Upper lobe of right lung (tissue), 1 donor: ENCODE measurements around the gene NRDE2. TPM values are rescaled to one million over a fixed set of nuclear protein-coding genes. Genes with fewer than 3 reads are reported as not detected.

Experiments used
- ATAC-seq: fragments of 200-7000 bp; cut with Tn5 transposase; one replicate; pipeline ENCODE4 v1.9.1; 2020; ENCODE audit warnings: mild to moderate bottlenecking, moderate library complexity
- DNase-seq: peaks from one replicate; pipeline ENCODE4 v3.0.0-alpha.2; 2020
- H3K27ac ChIP-seq: fragments of 200-600 bp; one replicate; pipeline ENCODE4 v1.8.0; 2022
- H3K27me3 ChIP-seq: fragments of 200-600 bp; one replicate; pipeline ENCODE4 v1.8.0; 2022; ENCODE audit warnings: mild to moderate bottlenecking
- H3K36me3 ChIP-seq: fragments of 200-600 bp; one replicate; pipeline ENCODE4 v1.8.0; 2022
- H3K4me1 ChIP-seq: fragments of 200-600 bp; one replicate; pipeline ENCODE4 v1.8.0; 2022
- H3K4me3 ChIP-seq: fragments of 200-600 bp; one replicate; pipeline ENCODE4 v1.8.0; 2022; ENCODE audit warnings: mild to moderate bottlenecking
- H3K9me3 ChIP-seq: fragments of 200-600 bp; one replicate; pipeline ENCODE4 v1.8.0; 2022
- CTCF ChIP-seq: fragments of 200-600 bp; IDR thresholded peaks from one replicate; pipeline ENCODE4 v1.8.0; 2022; ENCODE audit warnings: antibody characterized with exemption
- intact Hi-C: fragments of 100-400 bp; cut with DNase I; formaldehyde crosslinking; loops from one replicate; pipeline ENCODE4 v1.11.0; 2022
- total RNA-seq: library from RNA; stranded (reverse); fragmentation: NEBNext Ultra II Directional; extraction: Animal tissue kit (Norgen Biotek cat#: 25700); gene quantifications from one replicate; pipeline ENCODE4 v1.2.1, GENCODE V29; 2021
- donor health status: DM: no; HTN: yes; CAD: no; lungs with severe emphysema.

NRDE2 gene
- total RNA-seq, 1 donor from 2014 or later: 22.2 TPM

DNA sequence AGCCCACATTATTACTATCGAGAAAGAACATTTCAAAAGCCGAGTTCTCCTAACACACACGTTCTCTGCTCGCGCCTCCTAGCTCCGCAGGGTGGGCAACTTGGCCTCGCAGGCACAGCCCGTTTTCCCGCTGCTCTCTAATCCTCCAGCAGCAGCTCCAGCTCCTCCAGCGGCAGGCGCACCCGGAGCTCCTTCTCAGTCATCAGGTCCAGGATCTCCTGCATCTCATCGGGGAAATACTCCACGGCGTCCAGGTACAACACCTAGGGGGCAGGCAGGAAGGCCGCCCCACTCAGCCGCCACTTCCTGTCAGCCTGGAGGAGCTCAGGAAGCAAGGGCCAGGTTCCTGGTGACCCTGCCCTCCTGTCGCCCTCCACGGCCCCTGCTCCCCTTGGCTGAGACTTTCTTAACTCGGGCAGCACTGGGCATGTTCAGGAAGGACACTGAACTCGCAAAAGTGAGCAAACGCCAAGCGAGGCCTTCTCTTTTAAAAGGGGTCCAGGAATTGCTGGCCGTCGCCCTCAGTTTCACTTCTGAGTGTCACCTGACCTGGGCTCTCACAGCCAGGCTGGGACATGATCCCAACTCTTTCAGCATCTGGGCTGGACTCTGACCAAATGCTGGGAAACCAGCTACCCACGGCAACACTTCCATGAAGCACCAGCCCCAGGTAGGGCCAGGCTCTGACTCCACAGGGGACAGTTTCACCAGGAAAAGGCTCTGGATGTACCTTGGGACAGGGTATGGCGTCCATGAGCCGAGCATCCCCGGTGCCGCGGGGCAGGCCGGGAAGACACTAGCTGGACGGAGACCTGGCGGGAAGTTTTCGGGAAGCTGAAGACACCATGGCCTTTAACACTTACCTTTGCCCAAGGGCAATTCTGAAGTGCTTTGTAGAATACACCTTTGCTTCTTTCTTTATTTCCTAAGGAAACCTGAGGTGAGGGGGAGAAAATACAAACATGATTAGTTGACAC is 53.3 kb downstream of the NRDE2 start:
- DNase-seq: peak; percentile 49
- H3K9me3 ChIP-seq: no peaks in the 10 kb centered on the region
- H3K36me3 ChIP-seq: peaks cover 60% of the 10 kb centered on the region
- TF ChIP-seq CTCF: no peak
- H3K27ac ChIP-seq: no peak overlapping the region
- ATAC-seq: no peak
- H3K27me3 ChIP-seq: no peaks in the 10 kb centered on the region
- H3K4me1 ChIP-seq: peaks cover 3% of the 10 kb centered on the region
- intact Hi-C loops: no loop called here
- H3K4me3 ChIP-seq: no peak overlapping the region

DNA sequence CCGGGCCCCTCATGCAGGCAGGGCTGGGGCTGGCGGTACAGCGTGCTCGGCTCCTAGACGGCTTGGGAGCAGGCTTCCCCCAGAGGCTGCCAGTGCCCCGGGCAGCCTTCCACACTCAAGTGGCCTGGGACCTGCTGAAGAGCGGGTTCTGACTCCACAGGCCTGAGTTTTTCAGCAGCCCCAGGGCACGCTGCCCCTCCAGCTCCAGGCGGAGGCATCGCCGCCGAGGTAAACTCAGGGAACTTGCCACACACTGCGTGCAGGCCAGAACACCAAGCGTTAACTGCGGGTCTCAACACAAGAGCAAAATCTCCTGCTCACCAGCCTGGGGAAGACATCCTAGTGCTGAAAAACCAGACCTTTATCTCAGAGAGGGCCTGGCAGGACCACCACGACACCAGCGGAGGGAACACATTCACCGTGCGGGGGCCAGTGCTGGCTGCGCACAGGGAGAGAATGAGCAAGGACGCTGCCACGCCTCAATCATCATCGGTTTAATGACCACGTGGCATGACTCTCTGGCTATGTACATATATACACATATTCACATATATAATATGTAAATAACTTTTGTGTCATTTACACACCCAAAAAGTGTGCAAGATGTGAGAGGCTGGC is 54.1 kb downstream of the NRDE2 start:
- no peak for TF ChIP-seq CTCF
- intact Hi-C loops: no loop called here
- H3K4me1 ChIP-seq: peaks cover 3% of the 10 kb centered on the region

DNA sequence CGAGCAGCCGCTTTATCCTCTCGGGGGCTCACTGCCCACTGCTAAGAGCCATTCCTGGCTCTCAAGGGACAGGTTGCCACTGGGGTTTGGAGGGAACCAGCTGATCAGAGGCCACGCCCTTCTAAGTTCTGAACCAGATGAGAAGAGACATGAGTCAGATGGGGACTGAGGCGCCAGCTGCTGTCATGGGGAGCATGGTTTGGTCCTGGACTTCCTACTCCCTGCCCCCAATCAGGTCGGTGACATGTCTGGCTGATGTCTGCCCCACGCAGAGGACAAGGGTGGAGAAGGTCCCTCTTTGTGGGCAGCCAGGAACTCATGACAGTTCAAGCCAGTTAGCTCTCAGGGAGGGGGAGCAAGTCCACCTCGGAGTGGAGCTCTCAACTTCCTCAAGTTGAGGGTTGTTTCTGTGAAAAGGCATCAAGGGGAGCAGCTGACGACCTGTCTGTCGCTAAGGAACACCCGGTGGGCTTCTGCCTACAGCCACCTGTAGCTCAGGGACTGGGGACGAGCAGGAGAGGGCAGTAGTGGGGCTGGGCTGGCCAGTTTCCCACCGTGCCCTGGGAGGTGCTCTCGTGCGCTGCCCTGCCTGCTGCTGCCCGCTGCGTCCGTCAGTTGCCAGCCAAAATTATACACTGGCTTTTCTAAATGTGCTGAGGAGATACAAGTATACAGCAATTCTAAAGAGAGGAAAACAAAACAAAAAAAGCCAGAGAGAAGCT is 54.9 kb downstream of the NRDE2 start:
- H3K27me3 ChIP-seq: no peaks in the 10 kb centered on the region
- no peak for TF ChIP-seq CTCF
- intact Hi-C loops: no loop called here
- no peaks in the 10 kb centered on the region for H3K9me3 ChIP-seq
- peaks cover 66% of the 10 kb centered on the region for H3K36me3 ChIP-seq
- peak; percentile 73 for DNase-seq
- no peak overlapping the region for H3K27ac ChIP-seq
- H3K4me1 ChIP-seq: peaks cover 3% of the 10 kb centered on the region
- peak; percentile 79 for ATAC-seq
- no peak overlapping the region for H3K4me3 ChIP-seq

More for the DNA sequence above, 54.1 kb downstream of the NRDE2 start:
- peaks cover 61% of the 10 kb centered on the region for H3K36me3 ChIP-seq
- ATAC-seq: no peak
- no peak for DNase-seq
- no peak overlapping the region for H3K27ac ChIP-seq
- no peak overlapping the region for H3K4me3 ChIP-seq
- no peaks in the 10 kb centered on the region for H3K27me3 ChIP-seq
- H3K9me3 ChIP-seq: no peaks in the 10 kb centered on the region

DNA sequence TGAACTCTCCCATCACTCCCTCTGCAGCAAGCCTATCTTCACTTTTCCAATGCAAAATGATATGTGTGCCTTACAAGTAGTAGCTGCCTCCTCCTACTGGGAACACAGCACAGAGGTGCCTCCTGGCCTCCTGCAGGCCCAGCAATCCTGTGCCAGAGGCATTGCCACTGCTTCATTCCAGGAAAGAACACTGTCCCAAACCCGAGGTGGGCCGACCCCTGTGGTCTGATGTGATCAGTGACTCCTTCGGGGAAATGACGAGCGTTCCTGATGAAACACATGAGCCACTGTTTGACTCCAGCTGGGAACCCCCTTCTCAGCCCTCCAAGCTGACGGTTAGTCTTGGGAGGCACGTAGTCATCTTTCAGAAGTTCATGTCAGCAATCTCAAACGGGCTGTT is 55.9 kb downstream of the NRDE2 start:
- no peak for TF ChIP-seq CTCF
- H3K27me3 ChIP-seq: no peaks in the 10 kb centered on the region
- ATAC-seq (no peak), DNase-seq (no peak)
- peaks cover 66% of the 10 kb centered on the region for H3K36me3 ChIP-seq
- intact Hi-C loops: no loop called here
- no peak overlapping the region for H3K4me3 ChIP-seq
- no peaks in the 10 kb centered on the region for H3K9me3 ChIP-seq
- peak overlapping the region; percentile 1 for H3K27ac ChIP-seq
- peaks cover 3% of the 10 kb centered on the region for H3K4me1 ChIP-seq

- DNase-seq: no peak
- H3K27ac ChIP-seq: peak overlapping the region; percentile 1
- no peak for TF ChIP-seq CTCF
- no peak for ATAC-seq
- H3K9me3 ChIP-seq: no peaks in the 10 kb centered on the region
- H3K36me3 ChIP-seq: peaks cover 66% of the 10 kb centered on the region
- intact Hi-C loops: no loop called here
- H3K27me3 ChIP-seq: no peaks in the 10 kb centered on the region
- no peak overlapping the region for H3K4me3 ChIP-seq
- peaks cover 3% of the 10 kb centered on the region for H3K4me1 ChIP-seq
Measured at GRCh38 chr14:90275458-90275814, 56.3 kb downstream of the NRDE2 start.
